IPS DF 6.9 (cell line): ENCODE data around the gene CMAS.
"Not testable (repeated sequence)": the region's sequence is repeated elsewhere in the genome, so short reads cannot be mapped to it uniquely, and the experiment has no call there.

Experiments used
- DNase-seq: peaks from one replicate; pipeline ENCODE4 v3.0.0-alpha.2; 2013; ENCODE audit warnings: low read depth, low spot score
- H3K27ac ChIP-seq: one replicate; pipeline ENCODE4 v1.5.1; 2013; ENCODE audit warnings: low read length, control low read depth
- H3K27me3 ChIP-seq: 2 replicates; pipeline ENCODE4 v1.6.1; 2013; ENCODE audit warnings: mild to moderate bottlenecking, low read length; ENCODE audit not compliant: control insufficient read depth, insufficient read depth
- H3K36me3 ChIP-seq: 2 replicates; pipeline ENCODE4 v1.6.1; 2013; ENCODE audit warnings: low read length; ENCODE audit not compliant: control insufficient read depth, insufficient read depth
- H3K4me1 ChIP-seq: 2 replicates; pipeline ENCODE4 v1.6.1; 2013; ENCODE audit warnings: low read length; ENCODE audit not compliant: control insufficient read depth, insufficient read depth
- H3K4me3 ChIP-seq: 2 replicates; pipeline ENCODE4 v1.5.1; 2013; ENCODE audit warnings: mild to moderate bottlenecking, low read length
- H3K9me3 ChIP-seq: 2 replicates; pipeline ENCODE4 v1.6.1; 2013; ENCODE audit warnings: low read length, inconsistent platforms; ENCODE audit not compliant: control insufficient read depth, insufficient read depth
- WGBS: extraction: QIAGEN DNeasy Blood & Tissue Kit; methylation state at CpG from one replicate; pipeline ENCODE4 v1.1.7; 2013; ENCODE audit warnings: mixed read lengths, missing lambda C conversion rate; ENCODE audit not compliant: insufficient read length, insufficient coverage; 5-methylcytosine and 5-hydroxymethylcytosine counted together

The CMAS gene

DNA sequence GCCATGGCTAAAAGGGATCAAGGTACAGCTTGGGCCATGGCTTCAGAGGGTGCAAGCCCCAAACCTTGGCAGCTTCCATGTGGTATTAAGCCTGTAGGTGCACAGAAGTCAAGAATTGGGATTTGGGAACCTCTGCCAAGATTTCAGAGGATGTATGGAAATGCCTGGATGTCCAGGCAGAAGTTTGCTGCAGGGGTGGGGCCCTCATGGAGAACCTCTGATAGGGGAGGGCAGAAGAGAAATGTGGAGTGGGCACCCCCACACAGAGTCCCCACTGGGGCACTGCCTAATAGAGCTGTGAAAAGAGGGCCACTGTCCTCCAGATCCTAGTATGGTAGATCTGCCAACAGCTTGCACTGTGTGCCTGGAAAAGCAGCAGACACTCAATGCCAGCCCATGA lies 22.5 kb upstream of the CMAS start:
- DNase-seq, H3K27ac ChIP-seq: not testable (repeated sequence)

DNA sequence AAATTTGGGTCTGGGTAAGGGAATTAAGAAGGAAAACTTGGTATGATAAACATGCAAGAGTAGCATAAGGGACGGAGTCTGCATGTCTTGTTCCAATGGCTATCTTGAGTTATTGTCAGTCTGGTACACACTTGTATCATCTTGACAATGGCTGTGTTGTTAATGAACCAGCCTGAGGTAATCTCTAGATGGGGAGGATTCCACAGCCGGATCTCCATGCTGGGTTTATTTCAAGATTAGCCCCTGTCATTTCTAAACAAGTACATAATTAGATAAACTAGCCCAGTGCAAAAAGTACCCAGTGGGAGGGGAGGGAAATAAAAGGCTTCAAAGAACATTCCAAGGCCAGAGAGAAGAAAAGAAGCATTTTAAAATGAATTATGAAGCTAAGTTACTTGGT lies 16.5 kb upstream of the CMAS start:
- Histone ChIP-seq H3K4me1 (no peaks in the 10 kb centered on the region), H3K36me3 (no peaks in the 10 kb centered on the region), H3K4me3 (no peak overlapping the region), H3K27me3 (no peaks in the 10 kb centered on the region), H3K9me3 (no peaks in the 10 kb centered on the region), H3K27ac (no peak overlapping the region)
- DNase-seq = no peak
- WGBS = no CpG with 5 or more reads among the region's 2 CpGs

More for the DNA sequence above, 22.5 kb upstream of the CMAS start:
- H3K27me3 ChIP-seq, H3K4me1 ChIP-seq, H3K36me3 ChIP-seq, H3K4me3 ChIP-seq, H3K9me3 ChIP-seq: not testable (repeated sequence)

DNA sequence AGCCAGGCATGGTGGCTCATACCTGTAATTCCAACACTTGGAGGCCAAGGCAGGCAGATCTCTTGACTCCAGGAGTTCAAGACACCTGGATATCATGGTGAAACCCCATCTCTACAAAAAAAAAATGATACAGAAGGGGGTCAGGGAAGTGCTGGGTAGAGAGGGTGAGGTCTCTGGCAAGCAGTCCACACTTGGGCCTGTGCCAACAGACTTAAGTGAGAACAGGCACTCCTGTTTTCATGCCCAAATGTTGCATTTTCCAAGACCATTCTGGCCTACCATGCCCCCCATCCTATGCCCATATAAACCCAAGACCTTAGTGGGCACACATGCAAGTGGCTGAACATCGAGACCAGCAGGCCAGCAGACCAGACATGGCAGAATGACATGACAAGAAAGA lies 16.0 kb upstream of the CMAS start:
- DNase-seq = no peak

DNA sequence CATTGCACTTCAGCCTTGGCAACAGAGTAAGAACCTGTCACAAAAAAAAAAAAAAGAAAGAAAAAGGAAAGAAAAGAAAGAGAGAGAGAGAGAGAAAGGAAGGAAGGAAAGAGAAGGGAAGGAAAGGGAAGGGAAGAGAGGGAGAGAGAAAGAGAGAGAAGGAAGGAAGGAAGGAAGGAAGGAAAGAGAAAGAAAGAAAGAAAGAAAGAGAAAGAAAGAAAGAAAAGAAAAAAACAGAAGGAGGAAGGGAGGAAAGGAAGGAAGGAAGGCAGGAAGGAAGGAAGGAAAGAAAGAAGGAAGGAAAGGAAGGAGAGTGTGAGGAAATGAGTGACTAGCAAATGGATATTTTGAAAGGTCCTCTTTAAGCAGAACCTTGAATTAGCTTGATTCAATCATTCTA lies 13.3 kb upstream of the CMAS start:
- H3K4me3 ChIP-seq = no peak overlapping the region
- H3K4me1 ChIP-seq = no peaks in the 10 kb centered on the region
- H3K27me3 ChIP-seq = no peaks in the 10 kb centered on the region
- no peaks in the 10 kb centered on the region for H3K36me3 ChIP-seq
- no peak for DNase-seq
- no peak overlapping the region for H3K27ac ChIP-seq
- no peaks in the 10 kb centered on the region for H3K9me3 ChIP-seq

More for the DNA sequence above, 16.0 kb upstream of the CMAS start:
- H3K4me3 ChIP-seq = no peak overlapping the region
- H3K36me3 ChIP-seq = no peaks in the 10 kb centered on the region
- no peaks in the 10 kb centered on the region for H3K27me3 ChIP-seq
- H3K4me1 ChIP-seq = no peaks in the 10 kb centered on the region
- no peaks in the 10 kb centered on the region for H3K9me3 ChIP-seq
- WGBS = no CpG with 5 or more reads among the region's 1 CpG
- H3K27ac ChIP-seq = no peak overlapping the region

DNA sequence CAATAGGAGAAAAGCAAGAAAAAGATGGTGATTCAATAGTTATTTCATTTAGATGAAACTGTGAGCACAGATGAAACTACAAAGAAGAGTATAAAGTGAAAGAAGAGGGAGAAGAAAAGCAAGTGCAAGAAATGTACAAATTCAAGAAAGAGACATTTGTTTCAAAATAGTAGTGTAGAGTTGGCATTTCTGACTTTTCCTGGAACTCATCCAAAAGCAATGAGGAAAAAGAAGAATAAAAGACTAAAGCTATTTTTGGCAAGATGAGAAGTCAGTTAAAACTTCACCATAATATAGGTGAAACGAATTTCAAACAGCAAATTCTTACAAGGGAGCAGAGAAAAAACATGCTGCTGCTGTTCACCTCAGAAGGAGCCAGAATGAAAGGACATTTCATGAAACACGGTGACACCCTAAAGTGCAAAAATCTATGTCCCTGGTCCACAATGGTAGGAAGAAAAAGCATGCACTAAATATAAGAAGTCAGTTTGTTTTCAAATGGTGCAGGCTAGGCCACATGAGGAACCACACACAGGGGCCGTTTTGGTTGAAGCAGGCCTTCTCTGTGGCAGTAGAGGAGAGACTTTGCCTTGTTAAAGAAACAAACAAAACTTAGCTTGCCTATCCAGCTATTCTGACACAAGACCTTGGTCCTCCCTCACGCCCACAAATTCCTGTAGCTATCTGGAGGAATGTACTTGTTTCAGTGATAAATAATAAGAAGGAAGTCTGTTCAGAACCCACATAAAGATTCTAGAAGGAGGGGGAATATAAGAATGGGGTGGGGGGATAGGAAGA lies 11.1 kb upstream of the CMAS start:
- no peaks in the 10 kb centered on the region for H3K27me3 ChIP-seq
- H3K27ac ChIP-seq = no peak overlapping the region
- no peaks in the 10 kb centered on the region for H3K36me3 ChIP-seq
- no peak overlapping the region for H3K4me3 ChIP-seq
- no peaks in the 10 kb centered on the region for H3K4me1 ChIP-seq
- DNase-seq = no peak
- H3K9me3 ChIP-seq = no peaks in the 10 kb centered on the region
- no CpG with 5 or more reads among the region's 4 CpGs for WGBS

DNA sequence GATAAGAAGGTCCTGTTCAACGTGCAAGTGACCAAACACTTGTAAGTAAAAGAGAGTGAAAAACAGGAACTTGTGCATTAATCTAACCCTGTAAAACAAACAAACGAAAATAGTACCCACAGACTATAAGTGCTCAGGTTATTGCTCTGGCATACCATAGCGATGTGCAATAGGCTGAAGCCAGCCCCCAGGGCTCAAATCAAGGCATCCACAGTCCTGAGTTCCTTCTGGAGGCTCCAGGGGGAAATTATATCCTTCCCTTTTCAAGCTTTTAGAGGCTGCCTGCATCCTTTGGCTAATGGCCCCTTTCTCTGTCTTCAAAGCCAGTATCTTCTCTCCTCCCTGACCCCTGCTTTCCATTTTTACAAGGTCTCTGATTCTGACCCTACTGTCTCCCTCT lies 8.1 kb upstream of the CMAS start:
- no peak overlapping the region for H3K4me3 ChIP-seq
- no peaks in the 10 kb centered on the region for H3K27me3 ChIP-seq
- H3K36me3 ChIP-seq = no peaks in the 10 kb centered on the region
- H3K9me3 ChIP-seq = no peaks in the 10 kb centered on the region
- no peak for DNase-seq
- no CpG with 5 or more reads among the region's 3 CpGs for WGBS
- no peak overlapping the region for H3K27ac ChIP-seq
- no peaks in the 10 kb centered on the region for H3K4me1 ChIP-seq

DNA sequence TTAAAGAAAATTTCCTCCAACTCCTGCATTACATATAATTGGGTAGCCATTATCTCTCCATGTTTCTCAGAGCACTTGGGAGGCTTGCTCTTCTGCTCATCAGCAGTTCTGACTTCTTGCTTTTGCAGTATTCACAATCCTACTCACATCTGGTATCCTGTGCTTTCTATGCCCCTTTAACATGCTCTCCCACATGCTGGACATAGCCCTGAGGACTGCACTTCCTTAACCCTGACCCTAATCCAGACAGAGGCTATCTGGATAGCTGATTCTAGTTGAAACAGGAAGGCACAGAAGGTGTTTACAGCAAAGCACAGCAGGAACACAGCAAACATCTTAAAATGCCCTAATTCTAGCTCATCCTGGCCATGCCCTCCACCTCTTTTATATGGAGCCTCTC lies 7.3 kb upstream of the CMAS start:
- Histone ChIP-seq H3K4me3 (no peak overlapping the region), H3K36me3 (no peaks in the 10 kb centered on the region), H3K4me1 (no peaks in the 10 kb centered on the region), H3K9me3 (no peaks in the 10 kb centered on the region), H3K27ac (no peak overlapping the region), H3K27me3 (no peaks in the 10 kb centered on the region)
- DNase-seq = no peak

DNA sequence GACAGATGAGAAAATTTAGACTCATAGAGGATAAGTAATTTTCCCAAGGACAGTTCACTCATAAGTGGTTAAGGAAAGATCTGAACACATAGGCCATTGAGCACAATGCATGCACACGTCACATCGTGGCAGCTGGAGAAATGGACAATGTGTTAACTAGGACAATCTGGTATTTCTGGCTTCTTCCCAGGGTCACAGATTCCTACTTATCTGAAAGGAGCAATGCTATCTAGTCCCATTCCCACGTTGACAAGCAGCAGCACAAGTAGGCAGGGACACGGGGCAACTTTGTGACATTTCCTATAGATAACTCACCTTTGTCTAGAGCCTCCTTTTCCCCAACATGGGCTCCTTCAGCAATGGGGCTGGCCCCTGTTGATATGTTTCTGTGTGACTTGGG lies 6.7 kb upstream of the CMAS start:
- Histone ChIP-seq H3K4me1 (no peaks in the 10 kb centered on the region), H3K27ac (no peak overlapping the region), H3K9me3 (no peaks in the 10 kb centered on the region), H3K4me3 (no peak overlapping the region), H3K27me3 (no peaks in the 10 kb centered on the region), H3K36me3 (no peaks in the 10 kb centered on the region)
- no CpG with 5 or more reads among the region's 4 CpGs for WGBS
- DNase-seq = no peak

DNA sequence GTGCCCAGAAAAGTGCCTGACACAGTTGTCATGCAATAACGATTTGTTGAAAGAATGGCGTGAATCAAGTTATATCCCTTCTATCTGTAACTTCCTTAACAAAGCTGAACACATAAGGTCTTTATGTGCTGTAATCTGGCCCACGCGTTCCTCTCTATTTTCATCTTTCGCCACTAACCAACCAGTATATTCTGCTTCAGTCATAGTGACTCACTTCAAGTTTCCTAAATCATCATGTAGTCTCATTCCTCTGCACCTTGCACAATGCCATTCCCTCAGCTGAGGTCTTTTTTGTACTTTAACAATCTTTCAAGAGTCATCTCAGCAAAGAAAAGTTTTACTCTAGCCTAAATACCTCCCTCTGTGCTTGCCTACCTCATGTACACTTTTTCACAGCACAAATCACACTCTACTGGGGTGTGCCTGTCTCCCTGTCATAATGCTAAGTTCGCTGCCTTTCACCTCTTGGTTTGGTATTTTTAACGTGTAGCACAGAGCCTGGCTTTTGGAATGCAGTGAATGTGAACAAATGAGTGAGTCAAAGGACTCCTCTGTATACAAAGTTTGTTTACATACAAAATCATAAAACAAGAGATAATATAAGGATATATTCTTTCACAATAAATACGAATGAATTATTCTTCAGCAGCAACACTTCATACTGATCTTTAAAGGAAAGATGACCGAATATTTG lies 2.9 kb upstream of the CMAS start:
- DNase-seq = no peak
- Histone ChIP-seq H3K27ac (no peak overlapping the region), H3K4me3 (no peak overlapping the region)

DNA sequence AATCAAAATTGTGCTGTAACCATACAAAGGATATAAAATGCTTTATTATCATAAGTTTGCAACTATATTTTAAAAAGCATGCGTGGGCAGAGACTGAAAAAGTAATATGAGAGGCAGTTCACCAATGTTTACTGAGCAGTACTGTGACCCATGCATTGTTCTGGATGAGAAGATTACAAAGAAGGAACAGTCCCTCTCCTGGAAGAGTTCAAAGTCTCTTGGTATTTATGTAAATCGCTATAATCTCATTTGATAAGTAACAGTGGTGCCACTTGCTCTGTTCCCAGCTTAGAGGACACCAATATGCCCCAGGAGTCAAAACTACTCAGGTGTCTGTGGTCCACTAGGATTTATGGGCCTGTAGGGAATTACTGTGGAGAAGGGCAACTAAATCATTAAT lies 2.1 kb upstream of the CMAS start:
- no peak for DNase-seq
- no CpG with 5 or more reads among the region's 2 CpGs for WGBS
- Histone ChIP-seq H3K27ac (no peak overlapping the region), H3K9me3 (no peaks in the 10 kb centered on the region), H3K4me1 (peaks cover 2% of the 10 kb centered on the region; the same call in 1 of the 2 replicates), H3K4me3 (no peak overlapping the region), H3K36me3 (no peaks in the 10 kb centered on the region), H3K27me3 (no peaks in the 10 kb centered on the region)

More for the DNA sequence above, 2.9 kb upstream of the CMAS start:
- no peaks in the 10 kb centered on the region for H3K9me3 ChIP-seq
- no peaks in the 10 kb centered on the region for H3K27me3 ChIP-seq
- H3K36me3 ChIP-seq = no peaks in the 10 kb centered on the region
- WGBS = no CpG with 5 or more reads among the region's 9 CpGs
- peaks cover 2% of the 10 kb centered on the region; the same call in 1 of the 2 replicates for H3K4me1 ChIP-seq

DNA sequence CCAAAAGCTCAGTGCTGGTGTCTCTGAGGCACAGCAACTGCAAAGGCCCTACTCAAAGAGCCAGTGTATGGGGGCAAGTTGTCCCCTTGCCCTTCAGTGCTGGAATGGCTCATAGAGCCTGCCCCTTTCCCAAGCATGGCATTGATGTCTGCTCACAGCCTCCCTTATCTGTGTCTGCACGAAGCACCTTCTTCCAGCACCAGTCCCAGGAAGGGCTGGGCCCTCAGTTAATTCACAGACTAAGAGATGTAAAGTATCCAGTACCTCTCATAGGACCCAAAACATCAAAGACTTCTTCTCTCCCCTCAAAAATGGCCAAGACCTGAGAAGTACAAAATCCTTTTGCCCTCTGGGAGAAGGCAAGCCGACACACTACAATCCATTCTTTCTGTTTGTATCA lies 1.6 kb upstream of the CMAS start:
- peaks cover 2% of the 10 kb centered on the region; the same call in 1 of the 2 replicates for H3K4me1 ChIP-seq
- no peak overlapping the region for H3K4me3 ChIP-seq
- H3K9me3 ChIP-seq = no peaks in the 10 kb centered on the region
- no CpG with 5 or more reads among the region's 2 CpGs for WGBS
- no peaks in the 10 kb centered on the region for H3K27me3 ChIP-seq
- H3K27ac ChIP-seq = no peak overlapping the region
- DNase-seq = no peak
- H3K36me3 ChIP-seq = no peaks in the 10 kb centered on the region
